A549 (cell line): ENCODE results near the gene TNFAIP8. TPM values are rescaled to one million over a fixed set of nuclear protein-coding genes. Genes with fewer than 3 reads are reported as not detected.

Source experiments
- ATAC-seq, 2 experiments: fragments of 200-7000 bp in 1 of 2; fragments of >200 bp in 1 of 2; cut with Nextera tagmentation in 1 of 2; cut with Tn5 transposase in 1 of 2; 3 replicates each; pipeline versions ENCODE4 v1.8.0 to v1.9.1; 2018 to 2020; ENCODE audit warnings: mild to moderate bottlenecking in 1 of 2, moderate library complexity in 1 of 2
- CTCF ChIA-PET: fragments of 300-600 bp; sonication (Branson Sonifier 250); formaldehyde crosslinking; extraction: SDS; loops from one replicate; lab custom pipeline; 2021; ENCODE audit warnings: antibody characterized with exemption, inconsistent platforms; lab: Yijun Ruan, JAX
- POLR2A ChIA-PET: fragments of 350-600 bp; formaldehyde crosslinking; extraction: SDS; loops from one replicate; lab custom pipeline; 2021; ENCODE audit warnings: antibody characterized with exemption, inconsistent platforms; lab: Yijun Ruan, JAX
- DNase-seq, 2 experiments: peaks; one replicate each; pipeline versions ENCODE4 v3.0.0 to v3.0.0-alpha.2; 2011 to 2016; ENCODE audit warnings: low read depth in 1 of 2, low spot score in 1 of 2
- FAIRE-seq: peaks from 2 replicates; lab custom pipeline; 2011; peaks lifted over from hg19 to GRCh38; lab: Jason Lieb, UNC
- H3K27ac ChIP-seq, 2 experiments: fragments of >200 bp; sonication (Bioruptor Twin); formaldehyde crosslinking; 3 replicates each; pipeline ENCODE4 v1.5.1; 2016 to 2017
- H3K4me1 ChIP-seq: fragments of >200 bp; sonication (Bioruptor Twin); formaldehyde crosslinking; 3 replicates; pipeline ENCODE4 v1.6.1; 2016
- H3K4me2 ChIP-seq: fragments of >200 bp; sonication (Bioruptor Twin); formaldehyde crosslinking; 3 replicates; pipeline ENCODE4 v1.6.1; 2016
- H3K4me3 ChIP-seq: fragments of >200 bp; sonication (Bioruptor Twin); formaldehyde crosslinking; 3 replicates; pipeline ENCODE4 v1.5.1; 2016
- H3K9me3 ChIP-seq: fragments of >200 bp; sonication (Bioruptor Twin); formaldehyde crosslinking; 3 replicates; pipeline ENCODE4 v1.6.1; 2016
- BCL3 ChIP-seq: fragments of >200 bp; sonication (Bioruptor Twin); formaldehyde crosslinking; IDR thresholded peaks from 3 replicates; pipeline ENCODE4 v1.6.1; 2016
- CTCF ChIP-seq: fragments of >200 bp; sonication (Bioruptor Twin); formaldehyde crosslinking; IDR thresholded peaks from 3 replicates; pipeline ENCODE4 v1.5.1; 2016
- EHF ChIP-seq: fragments of 250-450 bp; sonication (Bioruptor Pico); IDR thresholded peaks from 2 replicates; pipeline ENCODE4 v1.5.0; 2020; ENCODE audit warnings: mild to moderate bottlenecking
- MAFK ChIP-seq: fragments of 450-650 bp; IDR thresholded peaks from 2 replicates; pipeline ENCODE4 v1.6.1; 2014; ENCODE audit not compliant: partially characterized antibody
- MAZ ChIP-seq: fragments of 150-350 bp; IDR thresholded peaks from 2 replicates; pipeline ENCODE4 v1.6.1; 2014; ENCODE audit warnings: antibody characterized with exemption, low read depth, low read length, borderline replicate concordance
- POLR2A ChIP-seq: IDR thresholded peaks from 2 replicates; pipeline ENCODE4 v1.6.1; 2012; ENCODE audit warnings: mild to moderate bottlenecking, low read length
- RAD21 ChIP-seq, 2 experiments: fragments of >200 bp in 1 of 2; sonication (Bioruptor Twin) in 1 of 2; formaldehyde crosslinking in 1 of 2; IDR thresholded peaks in 1 of 2; conservative IDR thresholded peaks in 1 of 2; 2 replicates in 1 of 2; 3 replicates in 1 of 2; pipeline ENCODE4 v1.6.1; 2012 to 2018; ENCODE audit warnings: inconsistent platforms in 1 of 2
- SMC3 ChIP-seq: fragments of >200 bp; sonication (Bioruptor Twin); formaldehyde crosslinking; IDR thresholded peaks from 3 replicates; pipeline ENCODE4 v1.6.1; 2018; ENCODE audit warnings: inconsistent platforms
- WGBS: methylation state at CpG from one replicate; pipeline ENCODE4 v1.1.6; 2017; ENCODE audit errors: missing lambda C conversion rate; 5-methylcytosine and 5-hydroxymethylcytosine counted together
- polyA plus RNA-seq, 4 experiments: library from polyadenylated mRNA; depleted of rRNA in 3 of 4; stranded (reverse); fragments of >200 nt; fragmentation: RNase III in 1 of 4; extraction: RNeasy Plus Mini Kit Qiagen cat#74134 plus additional on column Dnase treatment in 1 of 4; gene quantifications; 2 replicates in 3 of 4; 3 replicates in 1 of 4; pipeline ENCODE4 v1.2.3, GENCODE V29; 2011 to 2017
- TF ChIP-seq, protein P1 (sequence below): IDR thresholded peaks from 2 replicates; pipeline ENCODE4 v1.6.1; 2012
- TF ChIP-seq, protein P2 (sequence below): IDR thresholded peaks from 2 replicates; pipeline ENCODE4 v1.6.1; 2012; ENCODE audit warnings: low read depth, borderline replicate concordance

Gene TNFAIP8
- polyA plus RNA-seq, 2 of the 4 experiments (the other 2 are of a cell fraction), result 34.9 to 35.7 TPM

- DNase-seq (peak in 1 of 2 experiments; percentile 14), FAIRE-seq (no peak), ATAC-seq (no peak)
- Histone ChIP-seq H3K4me1 (peaks cover 14% of the 10 kb centered on the region; the same call in 2 of the 3 replicates), H3K4me2 (no peak overlapping the region), H3K27ac (no peak overlapping the region), H3K4me3 (no peak overlapping the region), H3K9me3 (no peaks in the 10 kb centered on the region)
- 31% methylated on average over 3 of the region's 3 CpGs for WGBS
- CTCF ChIA-PET, result interaction anchor here (0.6 to 8.9 kb wide), 5 partner anchors 62 to 422 kb away, joined by 3 to 173 read pairs (median 40); partner anchors contain the start of gene DTWD2
- TF ChIP-seq, protein P1, sequence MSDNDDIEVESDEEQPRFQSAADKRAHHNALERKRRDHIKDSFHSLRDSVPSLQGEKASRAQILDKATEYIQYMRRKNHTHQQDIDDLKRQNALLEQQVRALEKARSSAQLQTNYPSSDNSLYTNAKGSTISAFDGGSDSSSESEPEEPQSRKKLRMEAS, result no peak
- TF ChIP-seq MAFK, result no peak
- POLR2A ChIA-PET, result no interaction called here
Measured at GRCh38 chr5:119409235-119409815, 53.5 kb downstream of the TNFAIP8 start.

DNA sequence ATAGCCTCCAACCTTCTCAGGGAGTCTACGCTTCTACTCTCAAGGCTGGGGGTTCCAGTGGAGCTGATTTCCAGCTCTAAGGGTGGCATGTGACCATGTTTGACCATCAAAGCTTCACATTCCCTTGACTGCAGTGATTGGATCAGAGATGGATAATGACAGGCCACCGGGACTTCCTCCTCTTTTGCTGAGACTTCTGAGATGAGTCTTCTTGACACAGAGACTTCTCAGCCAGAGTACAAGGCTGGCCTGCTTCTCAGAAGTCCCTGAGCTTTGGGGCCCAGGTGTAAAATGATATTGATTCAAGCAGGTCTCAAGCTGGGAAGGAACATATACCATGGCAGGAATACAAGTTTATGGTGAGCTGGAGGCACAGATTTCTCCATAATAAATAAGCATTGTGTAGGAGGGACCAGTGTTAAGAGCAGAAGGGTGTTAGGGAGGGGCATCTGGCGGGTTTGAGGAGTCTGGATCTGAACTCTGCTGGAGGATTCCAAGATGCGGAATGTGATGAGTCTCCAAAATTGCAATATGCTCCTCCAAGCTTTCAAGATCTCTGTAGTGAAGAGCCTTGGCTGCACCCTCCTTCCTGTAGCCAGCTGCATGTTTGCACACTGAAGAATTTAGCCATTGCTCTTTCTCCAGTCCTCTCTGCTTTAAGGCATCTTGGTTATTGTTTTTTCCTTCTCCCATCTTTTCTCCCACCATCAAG is 54.8 kb downstream of the TNFAIP8 start:
- no peak overlapping the region for H3K27ac ChIP-seq
- WGBS, result 89% methylated on average over 4 of the region's 4 CpGs
- TF ChIP-seq MAZ (no peak), EHF (no peak), POLR2A (no peak)
- TF ChIP-seq, protein P2, sequence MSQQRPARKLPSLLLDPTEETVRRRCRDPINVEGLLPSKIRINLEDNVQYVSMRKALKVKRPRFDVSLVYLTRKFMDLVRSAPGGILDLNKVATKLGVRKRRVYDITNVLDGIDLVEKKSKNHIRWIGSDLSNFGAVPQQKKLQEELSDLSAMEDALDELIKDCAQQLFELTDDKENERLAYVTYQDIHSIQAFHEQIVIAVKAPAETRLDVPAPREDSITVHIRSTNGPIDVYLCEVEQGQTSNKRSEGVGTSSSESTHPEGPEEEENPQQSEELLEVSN, result no peak
- ChIA-PET POLR2A (interaction anchor here (2.4 to 3.3 kb wide), 2 partner anchors 340 to 423 kb away, joined by 11 to 22 read pairs; partner anchors contain the start of genes DMXL1 and DTWD2), CTCF (interaction anchor here (0.7 to 8.9 kb wide), 28 partner anchors 8 to 618 kb away, joined by 3 to 173 read pairs (median 8); partner anchors contain the start of gene DTWD2)
- DNase-seq, result no peak
- peaks cover 14% of the 10 kb centered on the region; the same call in 2 of the 3 replicates for H3K4me1 ChIP-seq
- H3K9me3 ChIP-seq, result no peaks in the 10 kb centered on the region
- H3K4me3 ChIP-seq, result no peak overlapping the region
- ATAC-seq, result no peak
- no peak overlapping the region for H3K4me2 ChIP-seq
- FAIRE-seq, result no peak

DNA sequence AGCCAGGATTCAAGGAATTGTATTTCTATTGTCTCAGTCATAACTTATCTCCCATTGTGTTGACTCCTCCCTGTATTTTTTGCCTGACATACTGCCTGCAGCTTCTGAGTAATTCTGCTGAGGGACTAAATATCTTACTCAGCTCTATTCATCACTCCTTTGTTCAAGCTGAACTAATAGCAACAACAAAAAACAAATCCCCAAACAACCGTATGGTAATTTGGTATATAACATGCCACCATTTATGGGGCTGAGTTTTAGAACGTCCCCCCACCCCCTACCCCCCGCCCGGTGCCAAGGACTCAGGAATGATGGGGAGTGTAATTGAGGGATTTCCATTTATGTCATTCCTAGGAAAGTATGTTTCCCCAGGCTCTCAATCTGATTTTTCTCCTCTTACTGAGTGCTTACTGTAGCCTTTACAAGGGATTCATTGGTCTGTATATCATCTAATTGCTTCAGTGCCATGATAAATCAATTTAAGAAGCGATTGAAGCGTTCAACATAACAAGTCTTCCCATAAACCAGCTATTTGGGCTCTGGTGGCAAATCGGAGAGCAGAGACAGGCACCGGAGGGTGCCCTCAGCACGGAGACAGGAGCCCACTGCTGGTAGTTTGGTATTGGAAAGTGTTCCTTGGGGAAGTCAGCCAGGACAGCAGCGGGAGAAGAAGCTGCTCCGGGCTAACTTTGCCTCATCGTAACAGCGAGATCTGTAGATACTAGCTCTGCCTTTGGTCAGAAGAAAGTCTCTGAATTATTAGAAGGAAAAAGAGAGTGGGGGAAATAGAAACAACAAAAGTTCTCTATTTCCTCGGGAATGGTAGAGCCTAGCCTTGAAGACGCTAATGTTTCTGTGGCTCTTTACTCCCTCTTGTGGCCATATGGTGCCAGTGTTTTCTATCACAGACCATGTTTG is 55.8 kb downstream of the TNFAIP8 start:
- ChIA-PET POLR2A (interaction anchor here (2.0 to 3.3 kb wide), 3 partner anchors 144 to 424 kb away, joined by 5 to 22 read pairs (median 11); partner anchors contain the start of genes DMXL1 and DTWD2), CTCF (interaction anchor here (0.6 to 8.9 kb wide), 93 partner anchors 11 to 619 kb away, joined by 3 to 173 read pairs (median 5); partner anchors contain the start of genes DMXL1, DTWD2, HSD17B4 and TNFAIP8)
- WGBS, result 7% methylated on average over 15 of the region's 15 CpGs
- Histone ChIP-seq H3K9me3 (no peaks in the 10 kb centered on the region), H3K4me2 (peak overlapping the region; percentile 80), H3K27ac (peak overlapping the region; percentile 73 to 85), H3K4me1 (peaks cover 14% of the 10 kb centered on the region; the same call in 2 of the 3 replicates), H3K4me3 (peak overlapping the region; percentile 49)
- peak; percentile 97 to 98 for ATAC-seq
- DNase-seq, result peak; percentile 67 to 78
- peak; percentile 88 for FAIRE-seq
- TF ChIP-seq BCL3 (no peak), MAFK (peak; percentile 51), RAD21 (conservative IDR thresholded peaks at IDR 0.05 in 1 of 2, IDR thresholded peaks at IDR 0.05 in 1 of 2) (peak; percentile 94 to 97), CTCF (peak; percentile 99), SMC3 (peak; percentile 93)
